Stimulated activated CD4-positive, alpha-beta T cell treated with anti-CD3 and anti-CD28 coated beads, Interleukin-4, amount 100 ng/mL, for 1 hour (primary cell): ENCODE data around the gene SLC25A10.

Experiments
- DNase-seq: peaks from one replicate; pipeline ENCODE4 v3.0.0-alpha.2; 2020

Gene SLC25A10

DNA sequence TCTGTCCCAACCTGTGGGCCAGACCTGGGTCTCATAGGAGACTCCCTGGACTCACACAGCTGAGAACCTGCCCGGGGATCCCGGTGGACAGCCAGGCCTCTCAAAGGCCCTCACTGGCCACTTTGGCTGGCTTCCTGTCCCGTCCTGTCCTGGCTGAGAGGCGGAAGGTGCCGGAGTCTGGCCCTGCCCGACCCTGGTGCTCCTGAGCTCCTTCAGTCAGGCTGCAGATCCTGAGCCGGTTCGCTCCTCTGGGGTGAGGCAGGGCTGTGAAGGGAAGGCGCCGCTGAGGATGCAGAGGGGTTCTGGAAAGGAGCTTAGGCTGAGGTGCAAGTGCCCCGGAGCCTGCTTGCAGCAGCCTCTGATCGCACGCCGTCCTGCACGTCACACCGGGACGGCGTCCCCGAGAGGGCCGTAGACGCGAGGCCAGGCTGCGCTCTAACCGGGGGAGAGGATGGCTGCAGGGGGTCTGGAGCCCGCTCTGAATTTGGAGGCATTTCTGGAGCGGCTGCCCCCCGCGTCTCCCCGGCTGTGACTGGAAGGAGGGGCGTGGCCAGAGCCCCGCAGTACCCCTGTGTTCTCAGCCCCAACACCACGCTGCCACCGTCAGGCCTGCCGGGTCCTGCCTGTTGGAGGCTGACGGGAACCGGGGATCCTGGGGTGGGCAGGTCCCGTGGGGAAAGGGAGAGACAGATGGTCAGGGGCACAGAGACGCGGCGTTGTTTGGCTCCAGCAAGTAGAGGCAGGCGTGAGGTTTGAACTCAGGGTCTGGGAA is 24.1 kb upstream of the SLC25A10 start:
- no peak for DNase-seq

DNA sequence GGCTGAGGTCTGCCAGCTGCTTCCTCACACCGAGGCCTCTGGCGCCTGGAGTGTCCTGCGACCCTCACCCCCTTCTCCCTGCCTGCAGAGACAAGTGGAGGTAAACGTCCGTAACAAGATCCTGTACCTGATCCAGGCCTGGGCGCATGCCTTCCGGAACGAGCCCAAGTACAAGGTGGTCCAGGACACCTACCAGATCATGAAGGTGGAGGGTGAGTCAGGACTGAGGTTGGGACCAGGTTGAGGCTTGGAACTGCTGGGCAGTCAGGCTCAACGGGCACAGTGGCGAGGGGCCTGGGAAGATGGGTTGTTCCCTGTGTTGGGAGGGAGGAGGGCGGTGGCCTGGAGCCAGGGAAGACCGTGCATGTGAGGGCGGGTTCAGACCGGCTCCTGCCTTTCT is 23.5 kb upstream of the SLC25A10 start:
- DNase-seq, result no peak

DNA sequence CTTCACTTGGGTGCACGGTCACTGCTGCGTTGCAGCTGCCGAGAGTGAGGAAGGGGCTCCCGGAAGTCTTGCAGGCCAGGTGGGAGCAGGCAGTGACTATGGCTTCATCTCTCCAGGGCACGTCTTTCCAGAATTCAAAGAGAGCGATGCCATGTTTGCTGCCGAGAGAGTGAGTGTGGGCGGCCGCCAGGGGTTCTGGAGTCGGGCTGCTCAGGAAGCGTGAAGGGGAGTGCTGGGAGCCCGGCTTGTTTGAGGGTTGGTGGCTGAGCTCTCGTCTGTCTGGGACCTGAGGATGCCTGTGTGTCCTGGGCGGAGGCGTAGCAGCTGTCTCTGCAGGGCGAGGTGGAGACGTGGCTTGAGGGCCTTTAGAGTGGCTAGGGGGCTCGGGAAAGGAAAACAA is 22.0 kb upstream of the SLC25A10 start:
- DNase-seq, result no peak

DNA sequence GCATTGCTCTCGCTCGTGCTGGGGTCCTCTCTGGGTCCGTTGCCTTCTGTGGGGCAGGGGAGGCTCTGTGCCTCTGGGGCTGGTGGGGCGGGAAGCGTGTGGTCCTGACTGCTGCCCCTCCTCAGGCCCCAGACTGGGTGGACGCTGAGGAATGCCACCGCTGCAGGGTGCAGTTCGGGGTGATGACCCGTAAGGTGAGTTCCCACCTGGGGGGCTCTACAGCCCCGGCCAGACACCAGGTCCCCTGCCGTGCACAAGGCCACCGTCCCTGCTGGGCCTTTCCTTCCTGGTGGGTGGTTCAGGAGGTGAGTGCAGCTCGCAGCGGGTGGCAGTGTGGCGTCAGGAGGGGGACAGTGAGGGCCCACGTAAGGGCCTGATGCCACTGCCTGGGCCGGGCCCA is 21.5 kb upstream of the SLC25A10 start:
- no peak for DNase-seq

DNA sequence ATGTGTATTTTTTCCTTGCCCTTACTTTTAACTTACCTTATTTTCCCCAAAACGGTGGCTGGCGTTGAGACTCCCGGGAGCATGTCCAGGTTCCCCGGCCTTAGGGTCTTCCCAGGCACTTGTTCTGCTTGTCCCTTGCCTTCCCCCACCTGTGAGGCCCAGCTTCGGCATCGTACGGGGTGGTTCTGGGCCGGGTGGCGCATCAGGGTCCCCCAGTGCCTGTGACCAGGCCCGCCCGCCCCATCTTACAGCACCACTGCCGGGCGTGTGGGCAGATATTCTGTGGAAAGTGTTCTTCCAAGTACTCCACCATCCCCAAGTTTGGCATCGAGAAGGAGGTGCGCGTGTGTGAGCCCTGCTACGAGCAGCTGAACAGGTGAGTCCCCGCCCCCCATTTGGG is 20.9 kb upstream of the SLC25A10 start:
- DNase-seq, result no peak

DNA sequence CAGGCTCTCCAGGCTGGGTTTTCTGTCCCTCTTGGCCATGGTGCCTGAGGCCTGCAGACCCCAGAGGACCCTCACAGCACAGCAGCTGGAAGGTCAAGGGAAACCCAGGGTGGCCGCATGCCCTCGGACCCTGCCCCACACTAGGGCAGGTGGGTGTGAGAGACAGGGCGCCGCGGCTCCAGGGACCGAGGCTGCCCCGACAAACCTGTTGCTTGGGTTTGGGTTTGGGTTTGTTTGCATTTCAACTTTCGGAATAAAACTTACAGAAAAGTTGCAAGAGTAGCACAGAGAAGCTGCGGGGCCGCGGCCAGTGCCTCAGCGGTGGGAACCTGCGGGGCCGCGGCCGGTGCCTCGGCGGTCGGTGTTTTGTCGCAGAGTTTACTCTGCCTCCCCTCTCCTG is 20.5 kb upstream of the SLC25A10 start:
- DNase-seq, result no peak

GRCh38 chr17:81693509-81694210 is 18.4 kb upstream of the SLC25A10 start:
- DNase-seq, result no peak

DNA sequence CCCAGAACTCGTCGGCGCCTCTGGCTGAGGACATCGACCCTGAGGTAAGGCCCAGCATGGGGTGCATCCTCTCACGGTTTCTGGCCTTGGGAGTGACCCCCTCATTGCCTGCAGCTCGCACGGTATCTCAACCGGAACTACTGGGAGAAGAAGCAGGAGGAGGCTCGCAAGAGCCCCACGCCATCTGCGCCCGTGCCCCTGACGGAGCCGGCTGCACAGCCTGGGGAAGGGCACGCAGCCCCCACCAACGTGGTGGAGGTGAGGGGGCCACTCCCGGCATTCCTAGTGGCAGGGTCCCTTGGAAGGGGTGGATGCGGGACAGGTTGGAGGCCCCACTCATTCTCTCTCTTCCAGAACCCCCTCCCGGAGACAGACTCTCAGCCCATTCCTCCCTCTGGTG is 17.3 kb upstream of the SLC25A10 start:
- no peak for DNase-seq

DNA sequence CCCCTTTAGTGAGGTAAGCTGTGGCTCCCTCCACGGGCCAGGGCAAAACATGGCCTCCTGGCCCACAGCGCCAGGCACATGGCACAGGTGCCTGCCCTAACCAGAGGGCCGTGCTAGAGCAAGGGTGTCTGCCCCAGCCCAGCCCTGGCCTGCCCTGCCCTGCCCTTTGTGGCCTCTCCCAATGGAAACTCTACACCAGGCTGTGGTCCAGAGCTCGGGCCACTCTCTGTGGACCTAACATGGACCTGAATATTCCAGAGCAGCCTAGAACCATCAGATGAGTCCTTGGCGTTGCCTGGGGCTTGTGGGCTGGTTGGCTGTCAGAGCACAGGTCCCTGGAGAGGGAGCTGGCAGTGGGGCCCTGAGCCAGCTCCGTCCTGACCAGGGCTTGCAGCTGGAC is 16.9 kb upstream of the SLC25A10 start:
- no peak for DNase-seq

DNA sequence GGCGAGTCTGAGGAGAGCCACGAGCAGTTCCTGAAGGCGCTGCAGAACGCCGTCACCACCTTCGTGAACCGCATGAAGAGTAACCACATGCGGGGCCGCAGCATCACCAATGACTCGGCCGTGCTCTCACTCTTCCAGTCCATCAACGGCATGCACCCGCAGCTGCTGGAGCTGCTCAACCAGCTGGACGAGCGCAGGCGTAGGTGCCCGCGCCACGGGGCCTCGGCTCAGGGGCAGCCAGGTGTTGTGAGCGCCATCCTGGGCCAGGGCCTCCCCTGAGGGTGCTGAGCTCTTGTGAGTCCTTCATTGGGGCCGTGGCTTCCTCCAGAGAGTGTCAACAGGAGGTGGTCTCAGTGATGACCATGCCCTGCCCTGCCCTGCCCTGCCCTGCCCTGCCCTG is 16.3 kb upstream of the SLC25A10 start:
- DNase-seq, result no peak

GRCh38 chr17:81696218-81696941 is 15.7 kb upstream of the SLC25A10 start:
- DNase-seq, result no peak

DNA sequence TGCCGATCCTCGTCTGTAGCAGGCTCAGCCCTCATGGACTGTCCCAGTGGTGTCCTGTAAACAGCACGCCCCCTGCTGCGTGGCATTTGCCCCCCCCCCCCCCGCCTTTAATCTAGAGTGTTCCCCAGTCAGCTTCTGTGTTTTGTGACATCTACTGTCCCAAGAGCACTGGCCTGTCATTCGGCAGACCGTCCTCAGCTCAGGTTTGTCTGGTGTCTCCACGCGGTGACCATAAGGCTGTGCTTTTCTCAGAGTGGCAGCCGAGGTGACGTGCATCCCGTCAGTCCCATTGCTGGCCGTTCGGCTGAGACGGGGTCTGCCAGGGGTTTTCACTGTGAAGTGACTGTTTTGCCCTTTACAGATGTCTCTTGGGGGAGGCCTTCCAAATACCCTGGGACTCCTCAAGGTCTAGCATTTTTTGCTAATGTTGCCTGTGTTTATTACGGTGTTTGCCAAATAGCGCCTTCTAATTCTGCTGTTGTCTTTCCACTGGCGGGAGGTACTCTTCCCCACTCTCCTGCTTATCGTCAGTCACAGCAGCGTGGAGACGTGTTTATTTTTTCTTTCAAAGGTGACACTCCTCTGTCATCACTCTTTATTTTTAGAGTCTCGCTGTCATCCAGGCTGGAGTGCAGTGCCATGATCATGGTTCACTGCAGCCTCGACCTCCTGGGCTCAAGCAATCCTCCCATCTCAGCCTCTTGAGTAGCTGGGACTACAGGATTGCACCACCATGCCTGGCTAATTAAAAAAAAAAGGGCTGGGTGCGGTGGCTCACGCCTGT is 14.6 kb upstream of the SLC25A10 start:
- no peak for DNase-seq

GRCh38 chr17:81700353-81701287 is 11.5 kb upstream of the SLC25A10 start:
- no peak for DNase-seq

DNA sequence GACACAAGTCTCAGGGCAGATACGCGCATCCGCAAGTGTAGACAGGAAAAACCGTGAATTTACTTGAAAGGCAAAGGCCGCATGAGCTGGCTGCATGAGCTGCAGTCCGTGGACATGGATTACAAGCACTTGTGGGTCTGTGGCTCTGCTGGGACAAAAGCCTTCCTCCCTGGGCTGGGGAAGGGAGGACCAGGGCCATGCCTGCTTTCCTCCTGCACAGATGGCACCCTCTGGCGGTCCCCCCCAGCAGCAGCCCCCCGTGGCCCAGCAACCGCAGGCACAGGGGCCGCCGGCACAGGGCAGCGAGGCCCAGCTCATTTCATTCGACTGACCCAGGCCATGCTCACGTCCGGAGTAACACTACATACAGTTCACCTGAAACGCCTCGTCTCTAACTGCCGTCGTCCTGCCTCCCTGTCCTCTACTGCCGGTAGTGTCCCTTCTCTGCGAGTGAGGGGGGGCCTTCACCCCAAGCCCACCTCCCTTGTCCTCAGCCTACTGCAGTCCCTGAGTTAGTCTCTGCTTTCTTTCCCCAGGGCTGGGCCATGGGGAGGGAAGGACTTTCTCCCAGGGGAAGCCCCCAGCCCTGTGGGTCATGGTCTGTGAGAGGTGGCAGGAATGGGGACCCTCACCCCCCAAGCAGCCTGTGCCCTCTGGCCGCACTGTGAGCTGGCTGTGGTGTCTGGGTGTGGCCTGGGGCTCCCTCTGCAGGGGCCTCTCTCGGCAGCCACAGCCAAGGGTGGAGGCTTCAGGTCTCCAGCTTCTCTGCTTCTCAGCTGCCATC is 10.6 kb upstream of the SLC25A10 start:
- DNase-seq, result no peak

DNA sequence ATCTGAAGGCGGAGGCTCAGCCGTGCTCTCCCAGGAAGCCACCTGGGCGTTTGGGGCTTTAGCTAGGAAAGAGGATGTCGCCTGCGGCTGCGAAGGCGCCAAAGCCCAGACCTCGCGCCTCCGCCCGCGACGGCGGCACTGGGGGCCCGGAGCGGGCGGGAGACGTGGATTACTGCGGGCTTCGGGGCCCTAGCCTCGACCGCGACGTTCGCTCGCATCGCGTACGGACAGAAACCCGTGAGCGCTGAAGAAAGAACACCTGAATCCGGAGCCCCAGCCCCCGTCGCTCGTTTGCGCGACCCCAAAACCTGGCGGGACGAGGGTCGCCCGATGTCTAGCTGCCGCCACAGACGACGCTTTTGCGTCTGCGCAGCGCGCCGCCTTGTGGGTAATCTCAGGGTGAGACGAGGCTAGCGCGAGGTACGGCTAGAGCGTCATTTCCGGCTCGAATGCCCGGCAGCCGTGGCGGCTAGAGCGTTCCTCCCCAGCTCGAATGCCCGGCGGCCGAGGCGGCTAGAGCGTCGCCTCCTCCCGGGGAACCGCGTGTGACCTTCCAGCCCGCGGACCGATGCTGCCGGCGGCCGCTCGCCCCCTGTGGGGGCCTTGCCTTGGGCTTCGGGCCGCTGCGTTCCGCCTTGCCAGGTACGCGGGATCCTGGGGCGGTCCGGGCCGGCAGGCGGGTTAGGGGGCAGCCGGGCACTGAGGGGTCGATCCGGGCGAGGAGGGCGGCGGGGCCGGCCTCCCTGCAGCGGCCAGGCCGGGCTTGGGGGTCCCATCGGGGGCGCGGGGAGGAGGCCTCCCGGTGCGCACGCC is 8.9 kb upstream of the SLC25A10 start, which contains the start of gene MRPL12:
TSS of gene MRPL12 (plus strand) at position 434 of the 813 bp plus-strand sequence. CDS start at position 569, 135 bp downstream.
- DNase-seq, result peak; percentile 90

GRCh38 chr17:81703747-81704654 is 8.1 kb upstream of the SLC25A10 start:
- no peak for DNase-seq

- no peak for DNase-seq
These were observed 6.4 kb upstream of the SLC25A10 start for GRCh38 chr17:81705518-81706231.

GRCh38 chr17:81706232-81706611 is 5.9 kb upstream of the SLC25A10 start:
- DNase-seq, result no peak
